Measurements from ENCODE around the gene ZMYM2. TPM values are rescaled to one million over a fixed set of nuclear protein-coding genes. Genes with fewer than 3 reads are reported as not detected.

ZMYM2 gene
- total RNA-seq, 1 donor from 2014 or later = 109 TPM

- Histone ChIP-seq H3K9ac (ENCODE audit: low read length) (no peak overlapping the region), H4K20me1 (ENCODE audit: insufficient read depth, low read length) (no peaks in the 10 kb centered on the region), H3K79me2 (ENCODE audit: insufficient read depth, low read length) (no peaks in the 10 kb centered on the region), H3K36me3 (ENCODE audit: insufficient read depth, low read length) (no peaks in the 10 kb centered on the region), H3K4me1 (ENCODE audit: insufficient read depth, low read length) (peaks cover 23% of the 10 kb centered on the region), H2AFZ (ENCODE audit: low read depth, low read length) (no peak overlapping the region), H3K4me3 (ENCODE audit: insufficient read depth, low read depth, low read length) (no peak overlapping the region), H3K27me3 (ENCODE audit: insufficient read depth, low read length) (peaks cover 9% of the 10 kb centered on the region), H3K4me2 (ENCODE audit: low read length) (no peak overlapping the region), H3K27ac (ENCODE audit: low read depth, low read length) (no peak overlapping the region), H3K9me3 (ENCODE audit: insufficient read depth, low read depth, low read length) (no peaks in the 10 kb centered on the region)
- Mint-ChIP-seq H3K27me3 (ENCODE audit: low read depth, unreplicated experiment) (peaks cover 12% of the 10 kb centered on the region), H3K9me3 (ENCODE audit: unreplicated experiment) (no peaks in the 10 kb centered on the region), H3K27ac (ENCODE audit: unreplicated experiment) (no peak overlapping the region), H3K36me3 (ENCODE audit: low read depth, unreplicated experiment) (no peaks in the 10 kb centered on the region), H3K4me3 (ENCODE audit: unreplicated experiment) (no peak overlapping the region), H3K4me1 (ENCODE audit: low read depth, unreplicated experiment) (peaks cover 4% of the 10 kb centered on the region)
- no peak for FAIRE-seq
- TF ChIP-seq, protein P1, sequence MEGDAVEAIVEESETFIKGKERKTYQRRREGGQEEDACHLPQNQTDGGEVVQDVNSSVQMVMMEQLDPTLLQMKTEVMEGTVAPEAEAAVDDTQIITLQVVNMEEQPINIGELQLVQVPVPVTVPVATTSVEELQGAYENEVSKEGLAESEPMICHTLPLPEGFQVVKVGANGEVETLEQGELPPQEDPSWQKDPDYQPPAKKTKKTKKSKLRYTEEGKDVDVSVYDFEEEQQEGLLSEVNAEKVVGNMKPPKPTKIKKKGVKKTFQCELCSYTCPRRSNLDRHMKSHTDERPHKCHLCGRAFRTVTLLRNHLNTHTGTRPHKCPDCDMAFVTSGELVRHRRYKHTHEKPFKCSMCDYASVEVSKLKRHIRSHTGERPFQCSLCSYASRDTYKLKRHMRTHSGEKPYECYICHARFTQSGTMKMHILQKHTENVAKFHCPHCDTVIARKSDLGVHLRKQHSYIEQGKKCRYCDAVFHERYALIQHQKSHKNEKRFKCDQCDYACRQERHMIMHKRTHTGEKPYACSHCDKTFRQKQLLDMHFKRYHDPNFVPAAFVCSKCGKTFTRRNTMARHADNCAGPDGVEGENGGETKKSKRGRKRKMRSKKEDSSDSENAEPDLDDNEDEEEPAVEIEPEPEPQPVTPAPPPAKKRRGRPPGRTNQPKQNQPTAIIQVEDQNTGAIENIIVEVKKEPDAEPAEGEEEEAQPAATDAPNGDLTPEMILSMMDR (IDR thresholded peaks at IDR 0.05; ENCODE audit: insufficient read depth, low read depth, low read length) = no peak
- no peak for TF ChIP-seq EZH2 (IDR thresholded peaks at IDR 0.05; ENCODE audit: insufficient read depth, low read length)
- no peak for DNase-seq (ENCODE audit: low read depth)
Measured at GRCh38 chr13:20130012-20130411, 171.5 kb downstream of the ZMYM2 start.

GRCh38 chr13:20130652-20131051, 172.1 kb downstream of the ZMYM2 start:
- no peak overlapping the region for H2AFZ ChIP-seq (ENCODE audit: low read depth, low read length)
- peaks cover 18% of the 10 kb centered on the region for H3K4me1 ChIP-seq (ENCODE audit: insufficient read depth, low read length)
- FAIRE-seq = no peak
- H3K36me3 Mint-ChIP-seq (ENCODE audit: low read depth, unreplicated experiment) = no peaks in the 10 kb centered on the region
- H3K4me2 ChIP-seq (ENCODE audit: low read length) = no peak overlapping the region
- peaks cover 6% of the 10 kb centered on the region for H3K27me3 Mint-ChIP-seq (ENCODE audit: low read depth, unreplicated experiment)
- H3K27me3 ChIP-seq (ENCODE audit: insufficient read depth, low read length) = peaks cover 9% of the 10 kb centered on the region
- H3K4me3 Mint-ChIP-seq (ENCODE audit: unreplicated experiment) = no peak overlapping the region
- no peak overlapping the region for H3K27ac ChIP-seq (ENCODE audit: low read depth, low read length)
- no peak overlapping the region for H3K4me3 ChIP-seq (ENCODE audit: insufficient read depth, low read depth, low read length)
- DNase-seq (ENCODE audit: low read depth) = no peak
- H3K4me1 Mint-ChIP-seq (ENCODE audit: low read depth, unreplicated experiment) = peaks cover under 1% of the 10 kb centered on the region
- no peaks in the 10 kb centered on the region for H3K36me3 ChIP-seq (ENCODE audit: insufficient read depth, low read length)
- no peak for TF ChIP-seq EZH2 (IDR thresholded peaks at IDR 0.05; ENCODE audit: insufficient read depth, low read length)
- TF ChIP-seq, protein P1 (IDR thresholded peaks at IDR 0.05; ENCODE audit: insufficient read depth, low read depth, low read length) = no peak
- H3K9me3 Mint-ChIP-seq (ENCODE audit: unreplicated experiment) = no peaks in the 10 kb centered on the region
- H3K9ac ChIP-seq (ENCODE audit: low read length) = no peak overlapping the region
- H3K9me3 ChIP-seq (ENCODE audit: insufficient read depth, low read depth, low read length) = no peaks in the 10 kb centered on the region
- H3K79me2 ChIP-seq (ENCODE audit: insufficient read depth, low read length) = no peaks in the 10 kb centered on the region
- no peak overlapping the region for H3K27ac Mint-ChIP-seq (ENCODE audit: unreplicated experiment)
- H4K20me1 ChIP-seq (ENCODE audit: insufficient read depth, low read length) = no peaks in the 10 kb centered on the region

GRCh38 chr13:20131057-20131832, 172.7 kb downstream of the ZMYM2 start:
- no peak for TF ChIP-seq EZH2 (IDR thresholded peaks at IDR 0.05; ENCODE audit: insufficient read depth, low read length)
- TF ChIP-seq, protein P1 (IDR thresholded peaks at IDR 0.05; ENCODE audit: insufficient read depth, low read depth, low read length) = no peak
- H3K27me3 Mint-ChIP-seq (ENCODE audit: low read depth, unreplicated experiment) = peaks cover 2% of the 10 kb centered on the region
- DNase-seq (ENCODE audit: low read depth) = no peak

More at GRCh38 chr13:20131057-20131832, 172.7 kb downstream of the ZMYM2 start:
- Mint-ChIP-seq H3K4me3 (ENCODE audit: unreplicated experiment) (no peak overlapping the region), H3K27ac (ENCODE audit: unreplicated experiment) (no peak overlapping the region), H3K36me3 (ENCODE audit: low read depth, unreplicated experiment) (no peaks in the 10 kb centered on the region), H3K9me3 (ENCODE audit: unreplicated experiment) (no peaks in the 10 kb centered on the region), H3K4me1 (ENCODE audit: low read depth, unreplicated experiment) (no peaks in the 10 kb centered on the region)
- Histone ChIP-seq H3K27ac (ENCODE audit: low read depth, low read length) (no peak overlapping the region), H4K20me1 (ENCODE audit: insufficient read depth, low read length) (no peaks in the 10 kb centered on the region), H3K4me3 (ENCODE audit: insufficient read depth, low read depth, low read length) (no peak overlapping the region), H3K4me2 (ENCODE audit: low read length) (no peak overlapping the region), H2AFZ (ENCODE audit: low read depth, low read length) (no peak overlapping the region), H3K9ac (ENCODE audit: low read length) (no peak overlapping the region), H3K79me2 (ENCODE audit: insufficient read depth, low read length) (no peaks in the 10 kb centered on the region), H3K4me1 (ENCODE audit: insufficient read depth, low read length) (peaks cover 15% of the 10 kb centered on the region), H3K9me3 (ENCODE audit: insufficient read depth, low read depth, low read length) (no peaks in the 10 kb centered on the region), H3K27me3 (ENCODE audit: insufficient read depth, low read length) (peaks cover 9% of the 10 kb centered on the region), H3K36me3 (ENCODE audit: insufficient read depth, low read length) (no peaks in the 10 kb centered on the region)
- FAIRE-seq = no peak

All from astrocyte (in vitro differentiated cells and primary cell).